OCI-LY3 (cell line): ENCODE data around the gene ARHGEF16.

Source experiments
- CTCF ChIP-seq: fragments of 200-600, 300-600 bp; sonication (generic); IDR thresholded peaks from 2 replicates; pipeline ENCODE4 v1.5.1; 2014; ENCODE audit warnings: antibody characterized with exemption, low read length, low read depth
- EZH2phosphoT487 ChIP-seq: fragments of 200-600 bp; shearing (Covaris generic); IDR thresholded peaks from 2 replicates; pipeline ENCODE4 v1.6.1; 2018; ENCODE audit warnings: antibody characterized with exemption, mixed run types, low read depth

GRCh38 chr1:3430406-3430805, 24.1 kb upstream of the ARHGEF16 start:
- TF ChIP-seq CTCF, result no peak
- TF ChIP-seq EZH2phosphoT487, result no peak
